Measurements from ENCODE around the gene TGFB1I1. TPM values are rescaled to one million over a fixed set of nuclear protein-coding genes. Genes with fewer than 3 reads are reported as not detected.

Gene TGFB1I1
- total and polyA plus RNA-seq, 2 of the 13 experiments (the other 11 are each of a cell fraction or from before 2014, with no cell fraction given) = 0.80 to 2.9 TPM

DNA sequence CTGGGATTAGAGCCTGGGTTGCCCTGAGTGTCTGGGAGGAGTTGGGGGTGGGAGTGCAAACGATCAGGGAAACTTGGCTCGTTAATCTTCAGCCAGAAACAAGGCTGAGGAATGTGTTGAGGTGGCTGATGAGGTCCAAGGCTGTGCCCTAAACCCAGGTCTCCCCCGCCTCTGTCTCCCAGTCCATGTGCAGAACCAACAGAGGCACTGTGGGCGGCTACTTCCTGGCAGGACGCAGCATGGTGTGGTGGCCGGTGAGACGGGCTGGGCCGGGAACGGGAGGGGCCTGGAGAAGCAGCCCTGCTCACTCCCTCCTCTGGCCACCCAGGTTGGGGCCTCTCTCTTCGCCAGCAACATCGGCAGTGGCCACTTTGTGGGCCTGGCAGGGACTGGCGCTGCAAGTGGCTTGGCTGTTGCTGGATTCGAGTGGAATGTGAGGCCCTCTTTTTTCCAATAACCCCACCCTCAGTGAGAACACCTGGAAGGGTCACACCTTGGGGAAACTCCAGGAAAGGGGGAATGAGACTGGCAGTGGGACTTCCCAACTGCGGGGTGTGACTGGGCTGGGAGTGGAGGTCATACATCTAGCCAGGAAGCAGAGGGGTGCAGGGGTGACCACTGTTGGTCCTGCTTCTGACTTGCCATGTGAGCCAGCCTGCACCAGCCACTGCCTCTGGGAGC lies 12.7 kb downstream of the TGFB1I1 start (continued):
- TF ChIP-seq ZNF407 (CRISPR knock-in tag; IDR thresholded peaks at IDR 0.05; ENCODE audit: not compliant biosample characterization) (peak; percentile 44), SP5 (CRISPR knock-in tag; IDR thresholded peaks at IDR 0.05; ENCODE audit: borderline replicate concordance, low read depth) (peak; percentile 83), NFIC (IDR thresholded peaks at IDR 0.05; ENCODE audit: low read length) (no peak), SP4 (CRISPR knock-in tag; IDR thresholded peaks at IDR 0.05) (peak; percentile 83), SIX4 (CRISPR knock-in tag; IDR thresholded peaks at IDR 0.05) (peak; percentile 28; the same call in 1 of the 2 replicates), ZNF350 (CRISPR knock-in tag; IDR thresholded peaks at IDR 0.05; ENCODE audit: borderline replicate concordance, low read depth) (peak; percentile 54), MYC (CRISPR knock-in tag; IDR thresholded peaks at IDR 0.05; ENCODE audit: borderline replicate concordance) (peak; percentile 93), RBFOX2 (IDR thresholded peaks at IDR 0.05; ENCODE audit: low read depth, low read length) (0 out of 2 replicates have a peak, but pooled peaks have one; percentile 32), CBX1 (IDR thresholded peaks at IDR 0.05; ENCODE audit: low read depth) (no peak), ZNF101 (CRISPR knock-in tag; IDR thresholded peaks at IDR 0.05; ENCODE audit: borderline replicate concordance, low read depth) (no peak), PLRG1 (conservative IDR thresholded peaks at IDR 0.05) (no peak), ZBTB25 (CRISPR knock-in tag; IDR thresholded peaks at IDR 0.05) (0 out of 2 replicates have a peak, but pooled peaks have one; percentile 18), ZNF660 (CRISPR knock-in tag; IDR thresholded peaks at IDR 0.05; ENCODE audit: borderline replicate concordance, low read depth) (no peak), MEIS2 (CRISPR knock-in tag; IDR thresholded peaks at IDR 0.05) (peak; percentile 74), KLF6 (CRISPR knock-in tag; IDR thresholded peaks at IDR 0.05) (0 out of 2 replicates have a peak, but pooled peaks have one; percentile 51), SOX13 (IDR thresholded peaks at IDR 0.05) (no peak), SOX13 (CRISPR knock-in tag; conservative IDR thresholded peaks at IDR 0.05 in 1 of 2, IDR thresholded peaks at IDR 0.05 in 1 of 2) (peak in 1 of 2 experiments; percentile 38; a peak in 1 of 4 replicates), ARNT2 (CRISPR knock-in tag; IDR thresholded peaks at IDR 0.05; ENCODE audit: low read depth) (peak; percentile 82), ZMYM3 (CRISPR knock-in tag; IDR thresholded peaks at IDR 0.05) (peak; percentile 48; the same call in 1 of the 2 replicates), KAT8 (CRISPR knock-in tag; IDR thresholded peaks at IDR 0.05) (peak; percentile 69), ZNF749 (CRISPR knock-in tag; IDR thresholded peaks at IDR 0.05; ENCODE audit: borderline replicate concordance) (peak; percentile 42; the same call in 1 of the 2 replicates), ZNF382 (CRISPR knock-in tag; IDR thresholded peaks at IDR 0.05; ENCODE audit: borderline replicate concordance) (no peak)
